HEK293 (cell line): ENCODE measurements around the gene SIGMAR1.

Experiments used
- AEBP2 ChIP-seq: fragments of 450-650 bp; formaldehyde crosslinking; IDR thresholded peaks from 2 replicates; pipeline ENCODE4 v1.5.1; 2016; ENCODE audit warnings: missing biosample characterization, missing genetic modification characterization, borderline replicate concordance
- REPIN1 ChIP-seq: fragments of 450-650 bp; formaldehyde crosslinking; IDR thresholded peaks from 2 replicates; pipeline ENCODE4 v1.5.1; 2017; ENCODE audit warnings: missing biosample characterization, missing genetic modification characterization, low read depth
- SETDB1 ChIP-seq: IDR thresholded peaks from one replicate; pipeline ENCODE4 v1.6.1; 2017; ENCODE audit warnings: mild to moderate bottlenecking, low read length, moderate library complexity, mixed read lengths; ENCODE audit not compliant: insufficient read length
- ZBTB10 ChIP-seq: fragments of 450-650 bp; formaldehyde crosslinking; IDR thresholded peaks from 2 replicates; pipeline ENCODE4 v1.5.1; 2016; ENCODE audit warnings: missing biosample characterization, missing genetic modification characterization
- ZFP41 ChIP-seq: fragments of 450-650 bp; formaldehyde crosslinking; IDR thresholded peaks from 2 replicates; pipeline ENCODE4 v1.5.1; 2016; ENCODE audit warnings: missing biosample characterization, missing genetic modification characterization, borderline replicate concordance
- ZFP69B ChIP-seq: fragments of 450-650 bp; formaldehyde crosslinking; IDR thresholded peaks from 2 replicates; pipeline ENCODE4 v1.5.1; 2016; ENCODE audit warnings: missing biosample characterization, missing genetic modification characterization
- ZNF10 ChIP-seq: fragments of 450-650 bp; formaldehyde crosslinking; IDR thresholded peaks from 2 replicates; pipeline ENCODE4 v1.5.1; 2017; ENCODE audit warnings: missing biosample characterization, missing genetic modification characterization
- ZNF302 ChIP-seq: fragments of 450-650 bp; formaldehyde crosslinking; IDR thresholded peaks from 2 replicates; pipeline ENCODE4 v1.5.1; 2016; ENCODE audit warnings: missing biosample characterization, missing genetic modification characterization, low read depth
- ZNF513 ChIP-seq: fragments of 450-650 bp; IDR thresholded peaks from 2 replicates; pipeline ENCODE4 v1.5.1; 2018; ENCODE audit warnings: missing biosample characterization, missing genetic modification characterization
- ZNF677 ChIP-seq: fragments of 450-650 bp; IDR thresholded peaks from 2 replicates; pipeline ENCODE4 v1.5.0; 2018; ENCODE audit warnings: missing biosample characterization, mild to moderate bottlenecking, missing genetic modification characterization, moderate library complexity
- ZNF768 ChIP-seq: fragments of 450-650 bp; formaldehyde crosslinking; IDR thresholded peaks from 2 replicates; pipeline ENCODE4 v1.5.1; 2018; ENCODE audit warnings: missing biosample characterization, mild to moderate bottlenecking, missing genetic modification characterization
- TF ChIP-seq, protein P1 (sequence below): fragments of 450-650 bp; formaldehyde crosslinking; IDR thresholded peaks from 2 replicates; pipeline ENCODE4 v1.5.1; 2016; ENCODE audit warnings: missing biosample characterization, missing genetic modification characterization
- TF ChIP-seq, protein P2 (sequence below): fragments of 450-650 bp; formaldehyde crosslinking; IDR thresholded peaks from 2 replicates; pipeline ENCODE4 v1.5.1; 2016; ENCODE audit warnings: missing biosample characterization, missing genetic modification characterization

- TF ChIP-seq, protein P1, sequence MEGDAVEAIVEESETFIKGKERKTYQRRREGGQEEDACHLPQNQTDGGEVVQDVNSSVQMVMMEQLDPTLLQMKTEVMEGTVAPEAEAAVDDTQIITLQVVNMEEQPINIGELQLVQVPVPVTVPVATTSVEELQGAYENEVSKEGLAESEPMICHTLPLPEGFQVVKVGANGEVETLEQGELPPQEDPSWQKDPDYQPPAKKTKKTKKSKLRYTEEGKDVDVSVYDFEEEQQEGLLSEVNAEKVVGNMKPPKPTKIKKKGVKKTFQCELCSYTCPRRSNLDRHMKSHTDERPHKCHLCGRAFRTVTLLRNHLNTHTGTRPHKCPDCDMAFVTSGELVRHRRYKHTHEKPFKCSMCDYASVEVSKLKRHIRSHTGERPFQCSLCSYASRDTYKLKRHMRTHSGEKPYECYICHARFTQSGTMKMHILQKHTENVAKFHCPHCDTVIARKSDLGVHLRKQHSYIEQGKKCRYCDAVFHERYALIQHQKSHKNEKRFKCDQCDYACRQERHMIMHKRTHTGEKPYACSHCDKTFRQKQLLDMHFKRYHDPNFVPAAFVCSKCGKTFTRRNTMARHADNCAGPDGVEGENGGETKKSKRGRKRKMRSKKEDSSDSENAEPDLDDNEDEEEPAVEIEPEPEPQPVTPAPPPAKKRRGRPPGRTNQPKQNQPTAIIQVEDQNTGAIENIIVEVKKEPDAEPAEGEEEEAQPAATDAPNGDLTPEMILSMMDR (tag by site-specific recombination) = no peak
- 0 out of 2 replicates have a peak, but pooled peaks have one; percentile 36 for TF ChIP-seq ZBTB10
- TF ChIP-seq, protein P2, sequence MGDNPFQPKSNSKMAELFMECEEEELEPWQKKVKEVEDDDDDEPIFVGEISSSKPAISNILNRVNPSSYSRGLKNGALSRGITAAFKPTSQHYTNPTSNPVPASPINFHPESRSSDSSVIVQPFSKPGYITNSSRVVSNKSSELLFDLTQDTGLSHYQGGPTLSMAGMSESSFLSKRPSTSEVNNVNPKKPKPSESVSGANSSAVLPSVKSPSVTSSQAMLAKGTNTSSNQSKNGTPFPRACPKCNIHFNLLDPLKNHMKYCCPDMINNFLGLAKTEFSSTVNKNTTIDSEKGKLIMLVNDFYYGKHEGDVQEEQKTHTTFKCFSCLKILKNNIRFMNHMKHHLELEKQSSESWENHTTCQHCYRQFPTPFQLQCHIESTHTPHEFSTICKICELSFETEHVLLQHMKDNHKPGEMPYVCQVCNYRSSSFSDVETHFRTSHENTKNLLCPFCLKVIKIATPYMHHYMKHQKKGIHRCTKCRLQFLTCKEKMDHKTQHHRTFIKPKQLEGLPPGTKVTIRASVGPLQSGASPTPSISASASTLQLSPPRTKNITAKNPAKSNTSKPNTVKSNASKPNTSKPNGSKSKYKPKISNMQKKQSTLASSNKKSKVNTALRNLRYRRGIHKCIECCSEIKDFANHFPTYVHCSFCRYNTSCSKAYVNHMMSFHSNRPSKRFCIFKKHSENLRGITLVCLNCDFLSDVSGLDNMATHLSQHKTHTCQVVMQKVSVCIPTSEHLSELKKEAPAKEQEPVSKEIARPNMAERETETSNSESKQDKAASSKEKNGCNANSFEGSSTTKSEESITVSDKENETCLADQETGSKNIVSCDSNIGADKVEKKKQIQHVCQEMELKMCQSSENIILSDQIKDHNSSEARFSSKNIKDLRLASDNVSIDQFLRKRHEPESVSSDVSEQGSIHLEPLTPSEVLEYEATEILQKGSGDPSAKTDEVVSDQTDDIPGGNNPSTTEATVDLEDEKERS (tag by site-specific recombination) = no peak
- no peak for TF ChIP-seq ZNF302
- no peak for TF ChIP-seq ZFP69B (tag by site-specific recombination)
- TF ChIP-seq ZNF768 (tag by site-specific recombination) = no peak
- TF ChIP-seq ZNF10 (tag by site-specific recombination) = no peak
- TF ChIP-seq ZNF513 (tag by site-specific recombination) = no peak
- no peak for TF ChIP-seq ZNF677
- TF ChIP-seq ZFP41 = no peak
- no peak for TF ChIP-seq SETDB1
- TF ChIP-seq REPIN1 (tag by site-specific recombination) = no peak
- TF ChIP-seq AEBP2 (tag by site-specific recombination) = no peak
Measured at GRCh38 chr9:34589636-34590380, 47.8 kb downstream of the SIGMAR1 start, which contains the start of gene CNTFR.
